OCI-LY1 (cell line): ENCODE results near the gene CPSF4.

ENCODE experiments used
- EZH2 ChIP-seq: fragments of 200-600 bp; sonication (generic), shearing (Covaris generic); IDR thresholded peaks from 2 replicates; pipeline ENCODE4 v1.8.0; 2017; ENCODE audit warnings: borderline replicate concordance, mixed run types, mild to moderate bottlenecking, antibody characterized with exemption, low read length, moderate library complexity, mixed read lengths
- TF ChIP-seq, protein P1 (sequence below): fragments of 200-600 bp; sonication (generic), shearing (Covaris generic); IDR thresholded peaks from 2 replicates; pipeline ENCODE4 v1.5.1; 2017; ENCODE audit warnings: mild to moderate bottlenecking, antibody characterized with exemption, low read length, moderate library complexity, mixed read lengths

DNA sequence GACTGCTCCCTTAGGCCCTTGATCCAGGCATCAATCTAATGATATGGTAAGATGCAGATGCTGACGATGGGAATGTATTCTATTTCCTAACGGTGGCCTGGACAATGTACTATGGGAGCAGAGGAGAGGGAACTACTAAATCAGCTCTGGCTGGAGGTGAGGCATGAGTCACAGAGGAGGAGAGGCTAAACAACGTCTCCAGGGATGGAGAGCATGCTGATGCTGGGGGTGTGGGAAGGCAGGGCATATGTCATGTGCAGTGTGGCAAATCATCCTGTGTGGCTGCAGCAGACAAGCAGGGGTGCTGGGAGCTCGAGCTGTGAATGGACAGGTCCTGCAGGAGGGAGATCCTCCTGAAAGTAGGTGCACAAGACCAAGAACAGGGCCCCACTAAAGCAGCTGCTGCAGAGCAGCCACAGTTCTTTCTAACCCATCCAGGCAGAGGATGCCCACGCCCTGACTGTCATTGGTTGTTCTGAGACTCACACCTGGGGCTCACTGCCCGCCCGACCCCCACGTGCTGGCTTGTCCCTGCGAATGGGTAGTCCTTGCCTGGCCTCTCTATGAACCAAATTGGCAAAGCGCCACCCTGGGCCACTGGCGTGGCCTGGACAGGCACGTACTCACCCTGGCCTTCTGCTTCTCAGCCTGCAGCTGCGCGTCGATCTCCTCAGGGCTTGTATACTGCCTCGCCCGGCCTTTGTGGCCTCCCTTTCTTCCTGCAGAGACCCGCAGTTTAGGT lies 34.3 kb upstream of the CPSF4 start:
- TF ChIP-seq, protein P1, sequence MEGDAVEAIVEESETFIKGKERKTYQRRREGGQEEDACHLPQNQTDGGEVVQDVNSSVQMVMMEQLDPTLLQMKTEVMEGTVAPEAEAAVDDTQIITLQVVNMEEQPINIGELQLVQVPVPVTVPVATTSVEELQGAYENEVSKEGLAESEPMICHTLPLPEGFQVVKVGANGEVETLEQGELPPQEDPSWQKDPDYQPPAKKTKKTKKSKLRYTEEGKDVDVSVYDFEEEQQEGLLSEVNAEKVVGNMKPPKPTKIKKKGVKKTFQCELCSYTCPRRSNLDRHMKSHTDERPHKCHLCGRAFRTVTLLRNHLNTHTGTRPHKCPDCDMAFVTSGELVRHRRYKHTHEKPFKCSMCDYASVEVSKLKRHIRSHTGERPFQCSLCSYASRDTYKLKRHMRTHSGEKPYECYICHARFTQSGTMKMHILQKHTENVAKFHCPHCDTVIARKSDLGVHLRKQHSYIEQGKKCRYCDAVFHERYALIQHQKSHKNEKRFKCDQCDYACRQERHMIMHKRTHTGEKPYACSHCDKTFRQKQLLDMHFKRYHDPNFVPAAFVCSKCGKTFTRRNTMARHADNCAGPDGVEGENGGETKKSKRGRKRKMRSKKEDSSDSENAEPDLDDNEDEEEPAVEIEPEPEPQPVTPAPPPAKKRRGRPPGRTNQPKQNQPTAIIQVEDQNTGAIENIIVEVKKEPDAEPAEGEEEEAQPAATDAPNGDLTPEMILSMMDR: no peak
- no peak for TF ChIP-seq EZH2
